Activated B cell treated with CpG ODN at 0.5 μM for 24 hours (primary cell): Measurements from ENCODE around the gene TWIST2. TPM values are rescaled to one million over a fixed set of nuclear protein-coding genes. Genes with fewer than 3 reads are reported as not detected.

Experiments used
- ATAC-seq: fragments of 200-7000 bp; cut with Tn5 transposase; one replicate; pipeline ENCODE4 v1.10.0; 2021; ENCODE audit warnings: low read depth, mild to moderate bottlenecking, moderate library complexity
- CTCF ChIA-PET: fragments of 350-600 bp; sonication (Branson Sonifier 250); formaldehyde crosslinking; loops from one replicate; lab custom pipeline; 2021; ENCODE audit warnings: antibody characterized with exemption; lab: Charles Lee
- POLR2A ChIA-PET: fragments of 350-600 bp; sonication (Branson Sonifier 250); formaldehyde crosslinking; loops from one replicate; lab custom pipeline; 2021; ENCODE audit warnings: antibody characterized with exemption; lab: Charles Lee
- DNase-seq: peaks from one replicate; pipeline ENCODE4 v3.0.0; 2022
- H3K27ac Mint-ChIP-seq: one replicate; pipeline ENCODE4 v1.8.0; 2020; ENCODE audit warnings: mixed read lengths
- H3K27me3 Mint-ChIP-seq: one replicate; pipeline ENCODE4 v1.8.0; 2021; ENCODE audit warnings: mixed read lengths
- H3K36me3 Mint-ChIP-seq: one replicate; pipeline ENCODE4 v1.8.0; 2021; ENCODE audit warnings: low read depth, mixed read lengths
- H3K4me1 Mint-ChIP-seq: one replicate; pipeline ENCODE4 v1.8.0; 2021; ENCODE audit warnings: mixed read lengths
- H3K4me3 Mint-ChIP-seq: one replicate; pipeline ENCODE4 v1.8.0; 2020; ENCODE audit warnings: mild to moderate bottlenecking, mixed read lengths
- H3K9me3 Mint-ChIP-seq: one replicate; pipeline ENCODE4 v1.8.0; 2020; ENCODE audit warnings: mixed read lengths
- CTCF ChIP-seq: fragments of 200-600 bp; IDR thresholded peaks from one replicate; pipeline ENCODE4 v1.8.0; 2022; ENCODE audit warnings: antibody characterized with exemption, mild to moderate bottlenecking
- intact Hi-C: fragments of 100-400 bp; cut with micrococcal nuclease; formaldehyde crosslinking; loops from one replicate; pipeline ENCODE4 v1.15.1; 2024
- total RNA-seq: library from RNA; stranded (reverse); gene quantifications from 2 replicates; pipeline ENCODE4 v1.2.3, GENCODE V29; 2022

Gene TWIST2
- total RNA-seq, 1 donor from 2014 or later, result not detected

- intact Hi-C loops, result no loop called here
- H3K9me3 Mint-ChIP-seq, result no peaks in the 10 kb centered on the region
- ATAC-seq (no peak), DNase-seq (no peak)
- no peaks in the 10 kb centered on the region for H3K36me3 Mint-ChIP-seq
- H3K4me1 Mint-ChIP-seq, result no peaks in the 10 kb centered on the region
- ChIA-PET CTCF (no interaction called here), POLR2A (no interaction called here)
- no peak for TF ChIP-seq CTCF
- H3K27ac Mint-ChIP-seq, result no peak overlapping the region
- no peaks in the 10 kb centered on the region for H3K27me3 Mint-ChIP-seq
- no peak overlapping the region for H3K4me3 Mint-ChIP-seq
Measured at GRCh38 chr2:238868067-238868524, 20.2 kb downstream of the TWIST2 start.

DNA sequence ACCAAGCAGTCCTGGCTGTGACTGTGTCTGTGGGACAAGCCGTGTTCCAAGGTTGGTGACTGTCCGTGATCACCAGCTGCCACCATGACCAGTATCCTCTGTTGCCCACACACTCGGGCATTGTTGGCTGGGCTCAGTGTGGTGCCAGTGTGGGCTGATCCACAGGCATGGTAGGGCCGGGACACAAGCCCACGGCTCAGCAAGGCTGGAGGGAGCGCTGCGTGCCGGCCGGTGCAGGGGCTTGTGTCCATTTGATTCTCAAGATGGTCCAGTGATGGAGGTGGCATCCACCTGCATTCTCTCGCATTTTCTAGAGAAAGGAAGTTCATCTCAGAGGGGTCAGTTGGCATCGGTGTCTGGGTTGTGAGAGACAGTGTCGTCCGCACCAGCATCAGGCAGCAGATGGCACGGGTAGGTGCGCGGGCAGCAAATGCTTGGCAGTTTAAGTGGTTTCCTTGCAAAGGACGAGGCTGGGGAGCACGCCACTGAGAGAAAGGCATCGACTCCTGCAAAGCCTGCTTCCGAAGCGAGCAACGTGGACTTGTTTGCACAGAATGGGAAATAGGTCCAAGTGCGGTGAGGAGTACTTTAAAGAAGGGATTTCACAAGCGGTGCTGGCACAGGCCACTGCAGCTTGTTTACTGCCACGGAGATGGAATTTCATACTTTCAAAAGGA is 20.9 kb downstream of the TWIST2 start:
- no peak for DNase-seq
- POLR2A ChIA-PET, result no interaction called here
- no peaks in the 10 kb centered on the region for H3K4me1 Mint-ChIP-seq
- no peak for ATAC-seq
- no peak for TF ChIP-seq CTCF
- no peaks in the 10 kb centered on the region for H3K9me3 Mint-ChIP-seq
- H3K27me3 Mint-ChIP-seq, result no peaks in the 10 kb centered on the region
- H3K27ac Mint-ChIP-seq, result no peak overlapping the region
- CTCF ChIA-PET, result no interaction called here
- intact Hi-C loops, result no loop called here
- no peaks in the 10 kb centered on the region for H3K36me3 Mint-ChIP-seq
- no peak overlapping the region for H3K4me3 Mint-ChIP-seq

DNA sequence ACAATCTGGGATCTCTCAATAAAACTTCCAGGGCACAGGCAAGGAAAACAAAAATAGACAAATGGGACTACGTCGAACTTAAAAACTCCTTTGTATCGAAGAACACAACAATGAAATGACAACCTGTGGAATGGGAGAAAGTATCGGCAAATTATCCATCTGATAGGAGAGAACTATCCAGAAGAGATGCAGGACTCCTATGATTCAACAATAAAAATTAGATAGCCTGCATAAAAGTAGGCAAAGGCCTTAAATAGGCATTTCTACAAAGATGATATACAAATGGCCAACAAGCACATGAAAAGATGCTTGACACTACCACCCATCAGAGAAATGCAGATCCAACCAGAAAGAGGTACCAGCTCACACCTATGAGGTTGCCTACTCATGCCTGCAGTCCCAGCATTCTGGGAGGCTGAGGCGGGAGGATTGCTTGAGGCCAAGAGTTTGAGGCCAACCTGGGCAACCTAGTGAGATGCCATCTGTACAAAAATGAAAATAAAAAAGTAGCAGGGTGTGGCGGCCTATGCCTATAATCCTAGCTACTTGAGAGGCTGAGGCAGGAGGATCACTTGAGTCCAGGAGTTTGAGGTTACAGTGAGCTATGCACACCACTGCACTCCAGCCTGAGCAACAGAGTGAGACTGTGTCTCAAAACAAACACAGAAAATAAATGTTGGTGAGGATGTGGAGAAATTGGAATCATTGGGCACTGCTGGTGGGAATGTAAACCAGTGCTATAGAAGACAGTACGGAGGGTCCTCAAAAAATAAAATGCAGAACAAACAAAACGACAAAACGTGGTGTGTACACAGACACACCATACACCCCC is 21.6 kb downstream of the TWIST2 start:
- H3K9me3 Mint-ChIP-seq, result no peaks in the 10 kb centered on the region
- no peak for TF ChIP-seq CTCF
- intact Hi-C loops, result no loop called here
- no peaks in the 10 kb centered on the region for H3K4me1 Mint-ChIP-seq
- DNase-seq (no peak), ATAC-seq (no peak)
- CTCF ChIA-PET, result no interaction called here
- no peak overlapping the region for H3K27ac Mint-ChIP-seq
- no peaks in the 10 kb centered on the region for H3K36me3 Mint-ChIP-seq
- POLR2A ChIA-PET, result no interaction called here
- no peaks in the 10 kb centered on the region for H3K27me3 Mint-ChIP-seq
- H3K4me3 Mint-ChIP-seq, result no peak overlapping the region

DNA sequence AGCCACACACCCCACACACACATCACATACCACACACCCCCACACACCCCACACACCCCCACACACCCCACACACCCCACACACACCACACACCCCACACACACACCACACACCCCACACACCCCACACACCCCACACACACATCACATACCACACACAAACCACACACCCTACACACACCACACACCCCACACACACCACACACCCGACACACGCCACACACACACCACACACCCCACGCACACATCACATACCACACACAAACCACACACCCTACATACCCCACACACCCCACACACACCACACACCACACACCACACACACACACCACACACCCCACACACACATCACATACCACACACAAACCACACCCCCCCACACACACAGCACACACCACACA is 22.4 kb downstream of the TWIST2 start:
- Mint-ChIP-seq H3K4me3 (no peak overlapping the region), H3K9me3 (no peaks in the 10 kb centered on the region), H3K36me3 (no peaks in the 10 kb centered on the region), H3K27me3 (no peaks in the 10 kb centered on the region), H3K27ac (no peak overlapping the region), H3K4me1 (no peaks in the 10 kb centered on the region)
- intact Hi-C loops, result no loop called here
- ATAC-seq (no peak), DNase-seq (no peak)
- ChIA-PET CTCF (no interaction called here), POLR2A (no interaction called here)
- TF ChIP-seq CTCF, result no peak

- H3K27ac Mint-ChIP-seq, result no peak overlapping the region
- H3K27me3 Mint-ChIP-seq, result no peaks in the 10 kb centered on the region
- ATAC-seq (no peak), DNase-seq (no peak)
- CTCF ChIA-PET, result no interaction called here
- no peaks in the 10 kb centered on the region for H3K36me3 Mint-ChIP-seq
- H3K9me3 Mint-ChIP-seq, result peaks cover under 1% of the 10 kb centered on the region
- H3K4me3 Mint-ChIP-seq, result no peak overlapping the region
- intact Hi-C loops, result no loop called here
- POLR2A ChIA-PET, result no interaction called here
- TF ChIP-seq CTCF, result no peak
- no peaks in the 10 kb centered on the region for H3K4me1 Mint-ChIP-seq
Measured at GRCh38 chr2:238872026-238872425, 24.1 kb downstream of the TWIST2 start.
